Heart left ventricle (tissue), 13 donors: ENCODE measurements around the gene TRPM2.

Experiments
- POLR2A ChIP-seq, 2 donors: fragments of 450-650 bp; IDR thresholded peaks; one replicate each; pipeline ENCODE4 v1.6.1; 2017; ENCODE audit warnings: antibody characterized with exemption in 2 of 2, mild to moderate bottlenecking in 2 of 2, moderate library complexity in 2 of 2
- TF ChIP-seq, protein P1 (sequence below), 12 donors: fragments of 200-600 bp; sonication (generic) in 4 of 12; IDR thresholded peaks; one replicate each; pipeline versions ENCODE4 v1.5.0 to v1.8.0; 2018 to 2022; ENCODE audit warnings: antibody characterized with exemption in 12 of 12, mild to moderate bottlenecking in 5 of 12
- donor health status: ischemic (EF 13 %, LVEDD 7.1; RV severe dilation, severe dysfunction).
- donor health status: DM: no; HTN: yes; CAD: no.
- donor health status: DM: no; HTN: no; CAD: no.
- donor health status: ischemic (EF 25% LVEDD 6.9; RV normal size, moderate dysfunction).
- donor health status: ischemic (EF 25% LVEDD 5.7; RV mildly dilated, moderate dysfunction).
- donor health status: ischemic (EF 35%, LVEDD 5.7; RV mildly dilated, moderate dysfunction).
- donor health status: nonischemic (EF 11% LVEDD 7.7; RV severe dilation, severe dysfunction).
- donor health status: DM: yes; HTN: yes; CAD: no.
- donor health status: PGD.
- donor health status: ischemic (EF 29% LVEDD 5.4; RV normal size, mild dysfunction).
- donor health status: nonischemic (EF 23%, LVEDD 6.1; RV moderate dilation, normal function).

DNA sequence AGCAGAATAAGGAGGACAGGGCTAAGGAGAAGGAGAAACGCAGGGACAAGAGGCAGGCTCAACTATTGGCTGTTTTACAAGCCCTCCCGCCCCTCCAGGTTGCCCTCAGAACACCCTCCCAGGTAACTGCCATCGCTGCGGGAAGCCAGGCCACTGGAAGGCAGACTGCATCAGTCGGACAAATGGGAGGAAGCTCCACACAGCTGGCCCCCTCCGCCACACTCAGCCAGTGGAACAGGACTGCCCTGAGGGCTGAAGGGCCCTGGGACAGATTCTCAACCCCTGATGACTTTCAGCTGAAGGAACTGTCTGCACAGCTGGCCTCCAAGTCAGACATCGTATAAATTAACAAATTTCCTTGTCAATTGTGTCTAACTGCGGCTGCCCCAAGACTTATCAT, 123.7 kb downstream of the TRPM2 start:
- TF ChIP-seq, protein P1, sequence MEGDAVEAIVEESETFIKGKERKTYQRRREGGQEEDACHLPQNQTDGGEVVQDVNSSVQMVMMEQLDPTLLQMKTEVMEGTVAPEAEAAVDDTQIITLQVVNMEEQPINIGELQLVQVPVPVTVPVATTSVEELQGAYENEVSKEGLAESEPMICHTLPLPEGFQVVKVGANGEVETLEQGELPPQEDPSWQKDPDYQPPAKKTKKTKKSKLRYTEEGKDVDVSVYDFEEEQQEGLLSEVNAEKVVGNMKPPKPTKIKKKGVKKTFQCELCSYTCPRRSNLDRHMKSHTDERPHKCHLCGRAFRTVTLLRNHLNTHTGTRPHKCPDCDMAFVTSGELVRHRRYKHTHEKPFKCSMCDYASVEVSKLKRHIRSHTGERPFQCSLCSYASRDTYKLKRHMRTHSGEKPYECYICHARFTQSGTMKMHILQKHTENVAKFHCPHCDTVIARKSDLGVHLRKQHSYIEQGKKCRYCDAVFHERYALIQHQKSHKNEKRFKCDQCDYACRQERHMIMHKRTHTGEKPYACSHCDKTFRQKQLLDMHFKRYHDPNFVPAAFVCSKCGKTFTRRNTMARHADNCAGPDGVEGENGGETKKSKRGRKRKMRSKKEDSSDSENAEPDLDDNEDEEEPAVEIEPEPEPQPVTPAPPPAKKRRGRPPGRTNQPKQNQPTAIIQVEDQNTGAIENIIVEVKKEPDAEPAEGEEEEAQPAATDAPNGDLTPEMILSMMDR (IDR thresholded peaks at IDR 0.05): no peak
- no peak for TF ChIP-seq POLR2A (IDR thresholded peaks at IDR 0.05)
